ENCODE results near the gene FRMD7.

DNA sequence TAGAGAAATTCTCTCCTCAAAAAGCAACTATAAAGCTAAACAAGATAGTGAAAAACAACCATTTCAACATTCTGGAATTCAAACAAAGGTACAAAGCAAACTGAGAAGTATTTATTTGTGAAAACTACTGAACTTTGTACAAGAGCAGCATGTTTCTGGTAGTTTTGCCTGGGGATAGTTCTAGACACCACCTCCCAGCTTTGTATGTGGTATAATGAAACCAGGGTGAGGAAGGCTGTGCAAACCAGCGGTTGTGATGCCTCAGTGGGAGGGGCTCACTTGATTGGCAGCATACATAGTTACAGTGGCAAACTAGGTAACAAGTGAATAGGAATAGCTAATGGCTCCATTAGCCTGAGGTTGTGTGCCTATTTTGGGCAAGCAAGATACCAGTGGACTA lies 18.6 kb upstream of the FRMD7 start:
- TF ChIP-seq POLR2AphosphoS5 (IDR thresholded peaks at IDR 0.05; ENCODE audit: borderline replicate concordance, low read depth, low read length) (no peak), FOXP2 (optimal IDR thresholded peaks at IDR 0.05; ENCODE audit: control extremely low read depth, extremely low read length, insufficient read depth) (no peak), EZH2 (IDR thresholded peaks at IDR 0.05) (no peak)

All from SK-N-MC (cell line).